ENCODE results near the gene INTS4. TPM values are rescaled to one million over a fixed set of nuclear protein-coding genes. Genes with fewer than 3 reads are reported as not detected.
"Not testable (repeated sequence)": the region's sequence is repeated elsewhere in the genome, so short reads cannot be mapped to it uniquely, and the experiment has no call there.

Gene INTS4
- total and polyA plus RNA-seq, 4 donors, result 25.3 to 42.3 (median 29.7) TPM

DNA sequence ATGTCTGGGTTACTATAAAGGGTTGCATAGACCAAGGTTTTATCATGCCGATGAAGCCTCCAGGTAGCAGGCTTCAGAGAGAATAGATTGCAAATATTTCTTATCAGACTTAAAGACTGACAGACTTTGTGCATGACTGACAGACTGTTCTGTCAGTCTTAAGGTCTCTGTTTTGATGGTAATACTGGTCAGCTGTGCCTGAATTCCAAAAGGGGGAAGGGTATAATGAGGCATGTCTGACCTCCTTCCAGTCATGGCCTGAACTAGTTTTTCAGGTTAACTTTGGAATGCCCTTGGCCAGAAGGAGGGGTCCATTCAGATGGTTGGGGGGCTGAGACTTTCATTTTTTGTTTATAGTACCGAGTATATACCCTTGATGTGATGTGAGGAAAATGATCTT lies 33.3 kb upstream of the INTS4 start:
- Histone ChIP-seq H3K4me1 (ENCODE audit: control insufficient read depth, insufficient read depth, low read length) (peaks cover 34% of the 10 kb centered on the region), H3K36me3 (ENCODE audit: control insufficient read depth, insufficient read depth, low read length) (no peaks in the 10 kb centered on the region), H3K9me3 (ENCODE audit: control insufficient read depth, insufficient read depth, low read length) (no peaks in the 10 kb centered on the region), H3K27me3 (ENCODE audit: control insufficient read depth, insufficient read depth, low read length) (no peaks in the 10 kb centered on the region), H3K4me3 (ENCODE audit: low read depth, low read length) (no peak overlapping the region), H3K27ac (ENCODE audit: low read depth, low read length) (no peak overlapping the region)
- DNase-seq (ENCODE audit: low read depth in 4 of 6, low spot score in 6 of 6), result no peak
- WGBS (ENCODE audit: insufficient coverage), result 83% methylated on average over 1 of the region's 2 CpGs

DNA sequence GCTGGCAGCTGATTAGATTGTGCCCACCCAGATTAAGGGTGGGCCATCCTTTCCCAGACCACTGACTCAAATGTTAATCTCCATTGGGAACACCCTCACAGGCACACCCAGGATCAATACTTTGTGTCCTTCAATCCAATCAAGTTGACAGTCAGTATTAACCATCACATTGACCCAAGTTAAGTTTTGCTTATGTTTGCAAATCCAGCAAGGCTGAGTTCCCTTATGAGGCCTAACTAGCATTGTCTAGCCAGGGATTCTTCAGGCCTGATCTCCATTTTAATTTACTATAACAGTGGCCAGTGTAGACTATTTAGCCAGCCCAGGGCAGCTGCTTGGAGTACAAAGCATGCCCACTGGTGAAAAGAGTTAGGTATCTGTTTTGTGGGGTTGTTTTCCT lies 30.9 kb upstream of the INTS4 start:
- no peak for DNase-seq (ENCODE audit: low read depth in 4 of 6, low spot score in 6 of 6)
- Histone ChIP-seq H3K4me3 (ENCODE audit: low read depth, low read length) (no peak overlapping the region), H3K27me3 (ENCODE audit: control insufficient read depth, insufficient read depth, low read length) (no peaks in the 10 kb centered on the region), H3K9me3 (ENCODE audit: control insufficient read depth, insufficient read depth, low read length) (no peaks in the 10 kb centered on the region), H3K4me1 (ENCODE audit: control insufficient read depth, insufficient read depth, low read length) (peaks cover 27% of the 10 kb centered on the region), H3K36me3 (ENCODE audit: control insufficient read depth, insufficient read depth, low read length) (no peaks in the 10 kb centered on the region), H3K27ac (ENCODE audit: low read depth, low read length) (no peak overlapping the region)

DNA sequence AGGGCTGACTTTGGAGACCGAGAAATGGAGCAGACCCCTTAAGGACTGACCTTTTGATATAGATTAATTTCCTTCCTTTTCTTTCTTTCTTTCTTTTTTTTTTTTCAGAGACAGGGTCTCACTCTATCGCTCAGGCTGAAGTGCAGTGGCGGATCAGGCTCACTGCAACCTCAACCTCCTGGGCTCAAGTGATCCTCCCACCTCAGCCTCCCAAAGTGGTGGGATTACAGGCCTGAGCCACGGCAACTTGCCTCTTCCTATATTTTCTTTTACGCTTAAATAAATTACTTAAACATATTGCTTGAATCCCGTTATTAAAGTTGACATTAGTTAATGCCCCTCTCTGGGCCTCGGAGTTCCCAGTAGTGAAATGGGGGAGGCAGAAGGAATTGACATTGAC lies 29.0 kb upstream of the INTS4 start:
- no peak for DNase-seq (ENCODE audit: low read depth in 4 of 6, low spot score in 6 of 6)
- H3K27ac ChIP-seq (ENCODE audit: low read depth, low read length), result peak overlapping the region; percentile 70
- H3K36me3 ChIP-seq (ENCODE audit: control insufficient read depth, insufficient read depth, low read length), result no peaks in the 10 kb centered on the region
- H3K9me3 ChIP-seq (ENCODE audit: control insufficient read depth, insufficient read depth, low read length), result no peaks in the 10 kb centered on the region
- 76% methylated on average over 3 of the region's 7 CpGs for WGBS (ENCODE audit: insufficient coverage)
- peaks cover 19% of the 10 kb centered on the region for H3K4me1 ChIP-seq (ENCODE audit: control insufficient read depth, insufficient read depth, low read length)
- H3K4me3 ChIP-seq (ENCODE audit: low read depth, low read length), result peak overlapping the region; percentile 45
- no peaks in the 10 kb centered on the region for H3K27me3 ChIP-seq (ENCODE audit: control insufficient read depth, insufficient read depth, low read length)

DNA sequence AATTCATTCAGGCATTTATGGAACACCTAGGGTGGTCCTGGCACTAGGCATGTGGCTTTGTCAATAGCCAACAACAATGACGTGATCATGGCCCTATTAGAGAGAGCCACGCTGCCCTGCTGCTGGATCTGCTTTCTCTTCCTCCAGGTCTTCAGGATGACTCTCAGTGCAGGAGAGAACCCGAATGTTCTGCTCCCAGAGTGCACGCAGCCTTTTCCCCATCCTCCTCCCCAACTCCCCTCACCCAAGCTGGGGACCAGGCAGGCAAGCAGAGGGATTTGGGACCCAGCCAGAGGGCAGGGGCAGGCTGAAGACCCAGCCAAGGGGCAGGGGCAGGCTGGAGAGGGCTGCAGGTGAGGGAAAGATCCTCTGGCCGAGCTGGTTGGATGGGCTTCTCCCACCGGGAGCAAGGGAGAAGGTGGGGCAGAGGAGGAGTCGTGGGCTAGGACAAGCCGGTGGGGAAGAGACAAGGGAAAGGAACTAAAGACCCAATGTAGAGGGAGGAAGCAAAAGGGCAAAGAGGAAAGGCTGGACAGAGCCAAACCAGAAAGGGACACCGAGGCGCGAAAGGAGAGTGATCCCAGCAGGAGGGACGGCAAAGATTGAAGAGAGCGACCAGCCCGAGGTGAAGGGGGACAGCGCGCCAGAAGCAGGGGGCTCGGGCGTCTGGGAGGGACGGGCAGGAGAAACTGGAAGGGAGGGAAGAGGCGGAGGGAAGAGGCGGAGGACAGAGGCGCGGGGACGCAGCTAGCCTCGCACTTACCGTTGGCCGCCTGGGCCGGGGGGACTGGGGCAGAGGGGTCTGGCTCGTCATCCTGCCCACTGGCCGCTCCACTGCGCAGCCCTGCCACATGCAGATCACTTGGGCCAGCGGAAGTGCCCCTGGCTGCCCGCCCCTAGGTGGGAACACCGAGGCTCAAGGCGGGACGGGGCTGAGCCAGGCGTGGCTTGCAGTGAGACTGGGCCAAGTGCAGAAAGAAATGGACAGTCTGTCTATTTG lies 28.2 kb upstream of the INTS4 start, which contains the start of gene KCTD14:
TSS of gene KCTD14 (minus strand) at position 880 of the 1,000 bp plus-strand sequence. CDS start at position 853, 27 bp downstream.
- peak in 2 of 6 donors; percentile 32 to 45 for DNase-seq (ENCODE audit: low read depth in 4 of 6, low spot score in 6 of 6)
- Histone ChIP-seq H3K27ac (ENCODE audit: low read depth, low read length) (peak within 1 kb of the TSS; percentile 70), H3K9me3 (ENCODE audit: control insufficient read depth, insufficient read depth, low read length) (no peaks in the 10 kb centered on the region), H3K36me3 (ENCODE audit: control insufficient read depth, insufficient read depth, low read length) (no peaks in the 10 kb centered on the region), H3K4me3 (ENCODE audit: low read depth, low read length) (peak within 1 kb of the TSS; percentile 45), H3K4me1 (ENCODE audit: control insufficient read depth, insufficient read depth, low read length) (peaks cover 19% of the 10 kb centered on the region), H3K27me3 (ENCODE audit: control insufficient read depth, insufficient read depth, low read length) (no peaks in the 10 kb centered on the region)
- 13% methylated on average over 37 of the region's 37 CpGs for WGBS (ENCODE audit: insufficient coverage)

DNA sequence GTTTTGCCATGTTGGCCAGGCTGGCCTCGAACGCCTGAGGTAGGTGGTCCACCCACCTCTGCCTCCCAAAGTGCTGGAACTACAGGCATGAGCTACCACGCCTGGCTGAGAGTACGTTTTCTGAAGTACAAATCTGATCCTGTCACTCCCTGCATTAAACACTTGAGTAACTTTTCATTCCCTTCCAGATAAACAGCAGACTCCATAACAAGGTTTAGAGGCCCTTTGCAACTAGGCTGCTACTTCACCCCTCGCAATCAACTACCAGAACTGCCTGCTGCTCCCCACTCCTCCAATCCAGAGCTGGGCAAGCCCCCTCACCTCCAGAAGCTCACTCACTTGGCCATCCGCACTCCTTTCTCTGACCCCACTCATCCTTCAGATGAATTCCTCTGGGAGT lies 27.1 kb upstream of the INTS4 start:
- no peaks in the 10 kb centered on the region for H3K27me3 ChIP-seq (ENCODE audit: control insufficient read depth, insufficient read depth, low read length)
- DNase-seq (ENCODE audit: low read depth in 4 of 6, low spot score in 6 of 6), result no peak
- peak overlapping the region; percentile 70 for H3K27ac ChIP-seq (ENCODE audit: low read depth, low read length)
- WGBS (ENCODE audit: insufficient coverage), result 85% methylated on average over 6 of the region's 6 CpGs
- H3K36me3 ChIP-seq (ENCODE audit: control insufficient read depth, insufficient read depth, low read length), result peaks cover 4% of the 10 kb centered on the region
- no peak overlapping the region for H3K4me3 ChIP-seq (ENCODE audit: low read depth, low read length)
- no peaks in the 10 kb centered on the region for H3K9me3 ChIP-seq (ENCODE audit: control insufficient read depth, insufficient read depth, low read length)
- peaks cover 19% of the 10 kb centered on the region for H3K4me1 ChIP-seq (ENCODE audit: control insufficient read depth, insufficient read depth, low read length)

DNA sequence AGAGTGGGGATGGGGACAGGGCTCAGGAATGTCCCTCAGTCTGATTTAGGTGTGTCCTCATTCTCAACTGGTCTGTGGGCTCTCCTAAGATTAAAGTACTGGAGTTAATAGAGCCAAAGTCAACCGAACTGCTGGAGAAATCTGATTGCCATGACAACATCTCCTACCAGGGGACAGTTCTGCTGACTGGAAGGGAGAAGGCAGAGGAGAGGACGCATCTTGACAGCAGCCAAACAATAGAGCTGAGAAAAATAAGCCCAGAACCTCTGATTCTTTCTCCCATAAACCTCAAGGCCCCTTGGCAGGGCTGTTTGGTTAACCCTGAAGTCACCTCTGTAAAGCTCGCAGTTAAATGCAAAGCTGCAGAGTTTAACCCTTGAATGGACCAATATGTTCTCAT lies 25.8 kb upstream of the INTS4 start:
- 0% methylated on average over 1 of the region's 3 CpGs for WGBS (ENCODE audit: insufficient coverage)
- no peak overlapping the region for H3K4me3 ChIP-seq (ENCODE audit: low read depth, low read length)
- H3K27ac ChIP-seq (ENCODE audit: low read depth, low read length), result peak overlapping the region; percentile 36
- peak in 2 of 6 donors; percentile 43 to 84 for DNase-seq (ENCODE audit: low read depth in 4 of 6, low spot score in 6 of 6)
- H3K36me3 ChIP-seq (ENCODE audit: control insufficient read depth, insufficient read depth, low read length), result peaks cover 6% of the 10 kb centered on the region
- peaks cover 19% of the 10 kb centered on the region for H3K4me1 ChIP-seq (ENCODE audit: control insufficient read depth, insufficient read depth, low read length)
- no peaks in the 10 kb centered on the region for H3K27me3 ChIP-seq (ENCODE audit: control insufficient read depth, insufficient read depth, low read length)
- no peaks in the 10 kb centered on the region for H3K9me3 ChIP-seq (ENCODE audit: control insufficient read depth, insufficient read depth, low read length)

DNA sequence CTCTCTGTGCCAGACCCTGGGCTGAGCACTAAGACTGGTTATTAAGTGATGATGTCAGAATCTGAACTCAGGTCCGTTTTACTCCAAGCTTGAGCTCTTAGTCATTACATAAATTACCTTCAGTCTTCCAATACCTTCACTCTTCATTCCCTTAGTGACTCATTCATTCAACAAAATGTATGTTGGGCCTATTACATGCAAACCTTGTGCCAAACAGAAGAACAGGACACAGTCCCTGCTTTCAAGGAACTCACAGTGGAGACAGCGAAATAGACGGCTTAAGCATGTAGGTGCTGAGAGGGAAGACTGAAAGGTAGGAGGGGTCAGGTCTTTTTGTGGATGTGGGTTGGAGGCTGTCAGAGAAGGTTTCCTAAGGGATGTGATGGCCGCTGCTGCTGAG lies 25.3 kb upstream of the INTS4 start:
- Histone ChIP-seq H3K36me3 (ENCODE audit: control insufficient read depth, insufficient read depth, low read length) (peaks cover 6% of the 10 kb centered on the region), H3K4me3 (ENCODE audit: low read depth, low read length) (no peak overlapping the region), H3K27me3 (ENCODE audit: control insufficient read depth, insufficient read depth, low read length) (no peaks in the 10 kb centered on the region), H3K4me1 (ENCODE audit: control insufficient read depth, insufficient read depth, low read length) (peaks cover 19% of the 10 kb centered on the region), H3K9me3 (ENCODE audit: control insufficient read depth, insufficient read depth, low read length) (no peaks in the 10 kb centered on the region), H3K27ac (ENCODE audit: low read depth, low read length) (no peak overlapping the region)
- WGBS (ENCODE audit: insufficient coverage), result 37% methylated on average over 3 of the region's 4 CpGs
- DNase-seq (ENCODE audit: low read depth in 4 of 6, low spot score in 6 of 6), result no peak

DNA sequence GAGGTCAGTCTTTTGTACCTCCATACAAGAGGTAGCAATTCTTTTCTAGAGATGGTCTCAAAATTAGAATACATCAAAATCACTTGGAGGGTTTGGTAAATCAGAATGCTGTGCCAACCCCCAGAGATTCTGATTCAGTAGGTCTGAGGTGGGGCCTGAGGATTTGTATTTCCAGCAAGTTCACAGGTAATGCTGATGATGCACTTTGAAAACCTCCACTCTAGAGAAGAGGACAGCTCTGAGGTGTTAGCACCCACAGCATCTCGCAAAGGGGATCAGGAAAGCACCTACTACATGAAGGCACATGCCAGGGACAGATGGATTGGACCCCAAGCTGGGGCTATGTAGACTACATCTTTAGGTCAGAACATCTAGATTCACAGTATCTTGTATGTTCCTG lies 21.4 kb upstream of the INTS4 start:
- peaks cover 3% of the 10 kb centered on the region for H3K4me1 ChIP-seq (ENCODE audit: control insufficient read depth, insufficient read depth, low read length)
- no peaks in the 10 kb centered on the region for H3K9me3 ChIP-seq (ENCODE audit: control insufficient read depth, insufficient read depth, low read length)
- H3K36me3 ChIP-seq (ENCODE audit: control insufficient read depth, insufficient read depth, low read length), result peaks cover 6% of the 10 kb centered on the region
- H3K27me3 ChIP-seq (ENCODE audit: control insufficient read depth, insufficient read depth, low read length), result no peaks in the 10 kb centered on the region
- no peak overlapping the region for H3K4me3 ChIP-seq (ENCODE audit: low read depth, low read length)
- no peak for DNase-seq (ENCODE audit: low read depth in 4 of 6, low spot score in 6 of 6)
- no peak overlapping the region for H3K27ac ChIP-seq (ENCODE audit: low read depth, low read length)
- WGBS (ENCODE audit: insufficient coverage), result 67% methylated on average over 1 of the region's 1 CpG

DNA sequence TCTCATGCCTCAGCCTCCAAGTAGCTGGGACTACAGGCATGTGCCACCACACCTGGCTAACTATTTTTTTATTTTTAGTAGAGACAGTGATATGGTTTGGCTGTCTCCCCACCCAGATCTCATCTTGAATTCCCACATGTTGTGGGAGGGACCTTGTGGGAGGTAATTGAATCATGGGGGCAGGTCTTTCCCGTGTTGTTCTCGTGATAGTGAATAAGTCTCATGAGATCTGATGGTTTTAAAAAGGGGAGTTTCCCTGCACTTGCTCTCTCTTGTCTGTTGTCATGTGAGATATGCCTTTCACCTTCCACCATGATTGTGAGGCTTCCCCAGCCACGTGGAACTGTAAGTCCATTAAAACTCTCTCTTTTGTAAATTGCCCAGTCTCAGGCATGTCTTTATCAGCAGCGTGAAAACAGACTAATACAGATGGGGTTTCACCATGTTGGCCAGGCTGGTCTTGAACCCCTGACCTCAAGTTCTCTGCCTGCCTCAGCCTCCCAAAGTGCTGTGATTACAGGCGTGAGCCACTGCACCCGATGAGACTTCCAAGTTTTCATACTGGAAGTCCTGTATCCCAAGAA lies 20.6 kb upstream of the INTS4 start:
- not testable (repeated sequence) for H3K4me1 ChIP-seq (ENCODE audit: control insufficient read depth, insufficient read depth, low read length); H3K36me3 ChIP-seq (ENCODE audit: control insufficient read depth, insufficient read depth, low read length); H3K27me3 ChIP-seq (ENCODE audit: control insufficient read depth, insufficient read depth, low read length); H3K4me3 ChIP-seq (ENCODE audit: low read depth, low read length); DNase-seq (ENCODE audit: low read depth in 4 of 6, low spot score in 6 of 6); H3K27ac ChIP-seq (ENCODE audit: low read depth, low read length); H3K9me3 ChIP-seq (ENCODE audit: control insufficient read depth, insufficient read depth, low read length)
- 76% methylated on average over 2 of the region's 6 CpGs for WGBS (ENCODE audit: insufficient coverage)
